HCT116 (cell line): ENCODE results near the gene KHDC3L. TPM values are rescaled to one million over a fixed set of nuclear protein-coding genes. Genes with fewer than 3 reads are reported as not detected.

Experiments used
- ATAC-seq: fragments of 200-7000 bp; cut with Tn5 transposase; 2 replicates; pipeline ENCODE4 v1.9.1; 2020; ENCODE audit warnings: mild to moderate bottlenecking, moderate library complexity
- BruUV-seq: library from RNA; stranded (reverse); fragments of 400-500 nt; replicated peaks from 2 replicates; lab custom pipeline; 2021; lab: Mats Ljungman, UMichigan
- CTCF ChIA-PET: fragments of 300-600 bp; sonication (Branson Sonifier 250); formaldehyde crosslinking; loops from one replicate; lab custom pipeline; 2021; ENCODE audit warnings: antibody characterized with exemption; lab: Charles Lee
- POLR2A ChIA-PET: fragments of 300-600, 350-600 bp; sonication (Branson Sonifier 250); formaldehyde crosslinking; loops from one replicate; lab custom pipeline; 2021; ENCODE audit warnings: antibody characterized with exemption; lab: Charles Lee
- RAD21 ChIA-PET, 2 experiments: fragments of 300-600 bp; sonication (Branson Sonifier 250); formaldehyde crosslinking; loops; one replicate each; lab custom pipeline; 2023; ENCODE audit warnings: low total read pairs in 2 of 2; ENCODE audit not compliant: uncharacterized antibody in 2 of 2, unreplicated experiment in 2 of 2, low non-redundant PET in 1 of 2; lab: Charles Lee
- DNase-seq: peaks from one replicate; pipeline ENCODE4 v3.0.0-alpha.2; 2010; ENCODE audit warnings: low read depth, low spot score
- H2AFZ ChIP-seq: fragments of 200-600 bp; shearing (Covaris generic), sonication (generic); 2 replicates; pipeline ENCODE4 v1.6.1; 2017; ENCODE audit warnings: low read depth, mixed run types, mixed read lengths, antibody characterized with exemption, low read length; ENCODE audit not compliant: poor library complexity, severe bottlenecking
- H3K27ac ChIP-seq: 2 replicates; pipeline ENCODE4 v1.5.1; 2012; ENCODE audit warnings: low read depth, low read length
- H3K27me3 ChIP-seq: fragments of 200-600 bp; sonication (generic); 2 replicates; pipeline ENCODE4 v1.6.1; 2016; ENCODE audit warnings: mixed run types, low read length, mixed read lengths; ENCODE audit not compliant: insufficient read depth
- H3K36me3 ChIP-seq, 2 experiments: fragments of 200-500 bp in 1 of 2; fragments of 200-600 bp in 1 of 2; sonication (Bioruptor generic) in 1 of 2; sonication (generic) in 1 of 2; 2 replicates each; pipeline versions ENCODE4 v1.5.1 to v1.6.1; 2014 to 2016; ENCODE audit warnings: low read length in 2 of 2, inconsistent platforms in 1 of 2, mixed read lengths in 1 of 2, mixed run types in 1 of 2; ENCODE audit not compliant: insufficient read depth in 2 of 2, control insufficient read depth in 1 of 2
- H3K4me1 ChIP-seq, 2 experiments: fragments of 200-600 bp in 1 of 2; sonication (generic) in 1 of 2; 2 replicates each; pipeline versions ENCODE4 v1.5.1 to v1.6.1; 2012 to 2017; ENCODE audit warnings: low read length in 2 of 2, inconsistent platforms in 1 of 2, mild to moderate bottlenecking in 1 of 2, mixed read lengths in 1 of 2, mixed run types in 1 of 2, moderate library complexity in 1 of 2; ENCODE audit not compliant: insufficient read depth in 2 of 2, control insufficient read depth in 1 of 2
- H3K4me2 ChIP-seq: fragments of 200-600 bp; sonication (generic); 2 replicates; pipeline ENCODE4 v1.6.1; 2017; ENCODE audit warnings: mixed run types, low read length, mixed read lengths
- H3K4me3 ChIP-seq, 2 experiments: fragments of 200-600 bp in 1 of 2; sonication (generic) in 1 of 2; replicated peaks in 1 of 2; 2 replicates each; pipeline ENCODE4 v1.5.1; 2011 to 2016; ENCODE audit warnings: low read length in 2 of 2, control low read depth in 1 of 2, low read depth in 1 of 2, mild to moderate bottlenecking in 1 of 2, mixed read lengths in 1 of 2, mixed run types in 1 of 2
- H3K79me2 ChIP-seq: fragments of 200-600 bp; sonication (generic); 2 replicates; pipeline ENCODE4 v1.6.1; 2017; ENCODE audit warnings: mild to moderate bottlenecking, mixed run types, low read length, moderate library complexity, mixed read lengths; ENCODE audit not compliant: insufficient read depth
- H3K9ac ChIP-seq: fragments of 200-600 bp; sonication (generic); 2 replicates; pipeline ENCODE4 v1.6.1; 2016; ENCODE audit warnings: low read length, mixed read lengths
- H3K9me2 ChIP-seq: fragments of 200-600 bp; sonication (generic), shearing (Covaris generic); 2 replicates; pipeline ENCODE4 v1.6.1; 2017; ENCODE audit warnings: mixed run types, mild to moderate bottlenecking, moderate library complexity; ENCODE audit not compliant: insufficient read depth
- H3K9me3 ChIP-seq, 2 experiments: fragments of 200-500 bp in 1 of 2; fragments of 200-600 bp in 1 of 2; sonication (Bioruptor generic) in 1 of 2; sonication (generic) in 1 of 2; 2 replicates each; pipeline ENCODE4 v1.6.1; 2014 to 2017; ENCODE audit warnings: low read length in 2 of 2, mixed read lengths in 2 of 2, inconsistent platforms in 1 of 2, low read depth in 1 of 2, mild to moderate bottlenecking in 1 of 2, mixed run types in 1 of 2, moderate library complexity in 1 of 2; ENCODE audit not compliant: control insufficient read depth in 1 of 2, insufficient read depth in 1 of 2
- H4K20me1 ChIP-seq: fragments of 200-600 bp; sonication (generic), shearing (Covaris generic); 2 replicates; pipeline ENCODE4 v1.6.1; 2017; ENCODE audit warnings: mixed run types, mild to moderate bottlenecking, moderate library complexity; ENCODE audit not compliant: insufficient read depth
- CBX3 ChIP-seq: IDR thresholded peaks from 2 replicates; pipeline ENCODE4 v1.6.1; 2012; ENCODE audit warnings: low read depth
- YY1 ChIP-seq: IDR thresholded peaks from 2 replicates; pipeline ENCODE4 v1.6.1; 2011; ENCODE audit warnings: low read length, low read depth, moderate library complexity, mild to moderate bottlenecking; ENCODE audit not compliant: insufficient replicate concordance; ENCODE audit errors: extremely low read depth
- intact Hi-C: fragments of 100-400 bp; cut with micrococcal nuclease; formaldehyde crosslinking; loops from 2 replicates; pipeline ENCODE4 v1.10.0; 2022
- total RNA-seq: library from RNA; stranded (reverse); gene quantifications from one replicate; pipeline ENCODE4 v1.2.1, GENCODE V29; 2021; ENCODE audit not compliant: unreplicated experiment
- TF ChIP-seq, protein P1 (sequence below), 3 experiments: fragments of 200-600 bp in 1 of 3; sonication (generic) in 1 of 3; IDR thresholded peaks in 2 of 3; conservative IDR thresholded peaks in 1 of 3; 2 replicates each; pipeline ENCODE4 v1.5.1; 2012 to 2017; ENCODE audit warnings: low read depth in 2 of 3, low read length in 2 of 3, antibody characterized with exemption in 1 of 3, borderline replicate concordance in 1 of 3, control low read depth in 1 of 3, mild to moderate bottlenecking in 1 of 3, mixed read lengths in 1 of 3, mixed run types in 1 of 3, moderate library complexity in 1 of 3; ENCODE audit not compliant: insufficient read depth in 1 of 3
- TF ChIP-seq, protein P2 (sequence below): IDR thresholded peaks from 2 replicates; pipeline ENCODE4 v1.6.1; 2012; ENCODE audit warnings: low read depth

Gene KHDC3L
- total RNA-seq, 1 experiment from 2014 or later = not detected

DNA sequence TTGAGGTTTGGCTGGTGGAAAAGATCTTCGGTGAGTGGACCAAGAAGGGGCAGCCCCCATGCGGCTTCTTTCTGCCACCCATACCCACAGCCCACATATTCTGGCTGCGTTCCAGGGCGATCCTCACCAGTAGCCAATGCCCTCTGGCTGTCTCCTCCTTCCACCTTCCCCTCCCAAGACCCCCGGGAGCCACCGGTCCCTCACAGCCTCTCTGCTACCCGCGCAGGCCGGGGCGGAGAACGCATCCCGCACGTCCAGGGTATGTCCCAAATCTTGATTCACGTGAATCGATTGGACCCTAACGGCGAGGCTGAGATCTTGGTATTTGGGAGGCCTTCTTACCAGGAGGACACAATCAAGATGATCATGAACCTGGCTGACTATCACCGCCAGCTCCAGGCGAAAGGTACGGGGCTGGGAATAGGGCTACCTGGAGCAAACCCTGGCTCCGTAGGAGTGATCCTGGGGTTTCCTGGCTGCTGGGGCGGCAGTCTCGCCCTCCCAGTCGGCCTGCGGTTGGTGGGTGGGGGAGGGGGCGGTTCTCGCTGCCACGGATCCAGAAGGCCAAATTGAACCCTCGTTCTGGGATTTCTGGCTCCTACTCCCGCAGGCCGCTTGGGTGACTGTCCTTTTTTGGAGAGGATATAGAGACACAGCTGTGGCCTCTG is 545 bp downstream of the KHDC3L start:
- Histone ChIP-seq H3K36me3 (no peaks in the 10 kb centered on the region), H3K4me3 (no peak overlapping the region), H3K9ac (no peak overlapping the region), H3K4me2 (no peak overlapping the region), H3K9me2 (no peaks in the 10 kb centered on the region), H3K9me3 (no peaks in the 10 kb centered on the region), H3K27ac (no peak overlapping the region), H4K20me1 (no peaks in the 10 kb centered on the region), H3K27me3 (no peaks in the 10 kb centered on the region), H2AFZ (no peak overlapping the region), H3K79me2 (no peaks in the 10 kb centered on the region), H3K4me1 (no peaks in the 10 kb centered on the region)
- DNase-seq (no peak), ATAC-seq (no peak)
- no TSS peak for BruUV-seq
- ChIA-PET CTCF (no interaction called here), RAD21 (no interaction called here), POLR2A (no interaction called here)
- intact Hi-C loops = no loop called here
- TF ChIP-seq YY1 = no peak
- TF ChIP-seq, protein P1, sequence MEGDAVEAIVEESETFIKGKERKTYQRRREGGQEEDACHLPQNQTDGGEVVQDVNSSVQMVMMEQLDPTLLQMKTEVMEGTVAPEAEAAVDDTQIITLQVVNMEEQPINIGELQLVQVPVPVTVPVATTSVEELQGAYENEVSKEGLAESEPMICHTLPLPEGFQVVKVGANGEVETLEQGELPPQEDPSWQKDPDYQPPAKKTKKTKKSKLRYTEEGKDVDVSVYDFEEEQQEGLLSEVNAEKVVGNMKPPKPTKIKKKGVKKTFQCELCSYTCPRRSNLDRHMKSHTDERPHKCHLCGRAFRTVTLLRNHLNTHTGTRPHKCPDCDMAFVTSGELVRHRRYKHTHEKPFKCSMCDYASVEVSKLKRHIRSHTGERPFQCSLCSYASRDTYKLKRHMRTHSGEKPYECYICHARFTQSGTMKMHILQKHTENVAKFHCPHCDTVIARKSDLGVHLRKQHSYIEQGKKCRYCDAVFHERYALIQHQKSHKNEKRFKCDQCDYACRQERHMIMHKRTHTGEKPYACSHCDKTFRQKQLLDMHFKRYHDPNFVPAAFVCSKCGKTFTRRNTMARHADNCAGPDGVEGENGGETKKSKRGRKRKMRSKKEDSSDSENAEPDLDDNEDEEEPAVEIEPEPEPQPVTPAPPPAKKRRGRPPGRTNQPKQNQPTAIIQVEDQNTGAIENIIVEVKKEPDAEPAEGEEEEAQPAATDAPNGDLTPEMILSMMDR (IDR thresholded peaks at IDR 0.05 in 2 of 3, conservative IDR thresholded peaks at IDR 0.05 in 1 of 3; ENCODE audit: borderline replicate concordance in 1 of 3, insufficient read depth in 1 of 3, low read depth in 2 of 3, low read length in 2 of 3) = no peak
- TF ChIP-seq, protein P2, sequence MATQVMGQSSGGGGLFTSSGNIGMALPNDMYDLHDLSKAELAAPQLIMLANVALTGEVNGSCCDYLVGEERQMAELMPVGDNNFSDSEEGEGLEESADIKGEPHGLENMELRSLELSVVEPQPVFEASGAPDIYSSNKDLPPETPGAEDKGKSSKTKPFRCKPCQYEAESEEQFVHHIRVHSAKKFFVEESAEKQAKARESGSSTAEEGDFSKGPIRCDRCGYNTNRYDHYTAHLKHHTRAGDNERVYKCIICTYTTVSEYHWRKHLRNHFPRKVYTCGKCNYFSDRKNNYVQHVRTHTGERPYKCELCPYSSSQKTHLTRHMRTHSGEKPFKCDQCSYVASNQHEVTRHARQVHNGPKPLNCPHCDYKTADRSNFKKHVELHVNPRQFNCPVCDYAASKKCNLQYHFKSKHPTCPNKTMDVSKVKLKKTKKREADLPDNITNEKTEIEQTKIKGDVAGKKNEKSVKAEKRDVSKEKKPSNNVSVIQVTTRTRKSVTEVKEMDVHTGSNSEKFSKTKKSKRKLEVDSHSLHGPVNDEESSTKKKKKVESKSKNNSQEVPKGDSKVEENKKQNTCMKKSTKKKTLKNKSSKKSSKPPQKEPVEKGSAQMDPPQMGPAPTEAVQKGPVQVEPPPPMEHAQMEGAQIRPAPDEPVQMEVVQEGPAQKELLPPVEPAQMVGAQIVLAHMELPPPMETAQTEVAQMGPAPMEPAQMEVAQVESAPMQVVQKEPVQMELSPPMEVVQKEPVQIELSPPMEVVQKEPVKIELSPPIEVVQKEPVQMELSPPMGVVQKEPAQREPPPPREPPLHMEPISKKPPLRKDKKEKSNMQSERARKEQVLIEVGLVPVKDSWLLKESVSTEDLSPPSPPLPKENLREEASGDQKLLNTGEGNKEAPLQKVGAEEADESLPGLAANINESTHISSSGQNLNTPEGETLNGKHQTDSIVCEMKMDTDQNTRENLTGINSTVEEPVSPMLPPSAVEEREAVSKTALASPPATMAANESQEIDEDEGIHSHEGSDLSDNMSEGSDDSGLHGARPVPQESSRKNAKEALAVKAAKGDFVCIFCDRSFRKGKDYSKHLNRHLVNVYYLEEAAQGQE = no peak
- no peak for TF ChIP-seq CBX3
